Activated CD4-positive, alpha-beta T cell treated with anti-CD3 and anti-CD28 coated beads for 48 hours (primary cell): ENCODE results near the gene CFAP73.
"Not testable (repeated sequence)": the region's sequence is repeated elsewhere in the genome, so short reads cannot be mapped to it uniquely, and the experiment has no call there.

Source experiments
- DNase-seq: peaks from one replicate; pipeline ENCODE4 v3.0.0-alpha.2; 2020

The CFAP73 gene

GRCh38 chr12:113149361-113150150 is at the start of gene CFAP73:
CFAP73 (plus strand) TSS chr12:113149724; CDS start chr12:113149858, 134 bp downstream.
- peak; percentile 31 for DNase-seq

- DNase-seq: no peak
Observed at GRCh38 chr12:113099764-113100163, 49.8 kb upstream of the CFAP73 start.

- DNase-seq: no peak
Observed at GRCh38 chr12:113101751-113102150, 47.8 kb upstream of the CFAP73 start.

- no peak for DNase-seq
Observed at GRCh38 chr12:113102811-113103210, 46.7 kb upstream of the CFAP73 start.

GRCh38 chr12:113103756-113104450 is 45.6 kb upstream of the CFAP73 start:
- peak; percentile 84 for DNase-seq

- no peak for DNase-seq
Observed at GRCh38 chr12:113104953-113105510, 44.5 kb upstream of the CFAP73 start.

GRCh38 chr12:113105606-113106271 is 43.8 kb upstream of the CFAP73 start:
- DNase-seq: no peak

GRCh38 chr12:113106361-113106760 is 43.2 kb upstream of the CFAP73 start:
- DNase-seq: no peak

- no peak for DNase-seq
Observed at GRCh38 chr12:113108308-113108707, 41.2 kb upstream of the CFAP73 start.

- DNase-seq: no peak
Observed at GRCh38 chr12:113109360-113109759, 40.2 kb upstream of the CFAP73 start.

GRCh38 chr12:113109872-113110599 is 39.5 kb upstream of the CFAP73 start:
- DNase-seq: no peak

GRCh38 chr12:113111247-113111646 is 38.3 kb upstream of the CFAP73 start:
- DNase-seq: no peak

GRCh38 chr12:113112043-113112899 is 37.3 kb upstream of the CFAP73 start:
- no peak for DNase-seq

GRCh38 chr12:113113397-113113796 is 36.1 kb upstream of the CFAP73 start:
- no peak for DNase-seq

GRCh38 chr12:113114447-113115178 is 34.9 kb upstream of the CFAP73 start:
- DNase-seq: no peak

GRCh38 chr12:113115455-113116126 is 33.9 kb upstream of the CFAP73 start:
- no peak for DNase-seq

- DNase-seq: no peak
Observed at GRCh38 chr12:113116875-113117274, 32.6 kb upstream of the CFAP73 start.

- not testable (repeated sequence) for DNase-seq
Observed at GRCh38 chr12:113117684-113118083, 31.8 kb upstream of the CFAP73 start.

- DNase-seq: no peak
Observed at GRCh38 chr12:113118142-113118541, 31.4 kb upstream of the CFAP73 start.

GRCh38 chr12:113119980-113120669 is 29.4 kb upstream of the CFAP73 start:
- DNase-seq: no peak
